ENCODE measurements around the gene CFAP74. TPM values are rescaled to one million over a fixed set of nuclear protein-coding genes. Genes with fewer than 3 reads are reported as not detected.

The CFAP74 gene
- total RNA-seq (2022) (not detected in 2 replicates), Bru-seq, nascent RNA (percentile 1 among the genes with signal in this experiment), BruChase-seq, experiment 1, labeled RNA remaining after a 6-hour chase (percentile 1 among the genes with signal in this experiment), BruChase-seq, experiment 2, labeled RNA remaining after a 2-hour chase (percentile 1 among the genes with signal in this experiment)
- long read RNA-seq, result 0 reads

GRCh38 chr1:2003541-2004131 is at the start of gene CFAP74:
Gene CFAP74, minus strand, starts transcription at chr1:2003786. Its CDS starts 12,830 bp downstream, at chr1:1990956.
- TF ChIP-seq, protein P1, sequence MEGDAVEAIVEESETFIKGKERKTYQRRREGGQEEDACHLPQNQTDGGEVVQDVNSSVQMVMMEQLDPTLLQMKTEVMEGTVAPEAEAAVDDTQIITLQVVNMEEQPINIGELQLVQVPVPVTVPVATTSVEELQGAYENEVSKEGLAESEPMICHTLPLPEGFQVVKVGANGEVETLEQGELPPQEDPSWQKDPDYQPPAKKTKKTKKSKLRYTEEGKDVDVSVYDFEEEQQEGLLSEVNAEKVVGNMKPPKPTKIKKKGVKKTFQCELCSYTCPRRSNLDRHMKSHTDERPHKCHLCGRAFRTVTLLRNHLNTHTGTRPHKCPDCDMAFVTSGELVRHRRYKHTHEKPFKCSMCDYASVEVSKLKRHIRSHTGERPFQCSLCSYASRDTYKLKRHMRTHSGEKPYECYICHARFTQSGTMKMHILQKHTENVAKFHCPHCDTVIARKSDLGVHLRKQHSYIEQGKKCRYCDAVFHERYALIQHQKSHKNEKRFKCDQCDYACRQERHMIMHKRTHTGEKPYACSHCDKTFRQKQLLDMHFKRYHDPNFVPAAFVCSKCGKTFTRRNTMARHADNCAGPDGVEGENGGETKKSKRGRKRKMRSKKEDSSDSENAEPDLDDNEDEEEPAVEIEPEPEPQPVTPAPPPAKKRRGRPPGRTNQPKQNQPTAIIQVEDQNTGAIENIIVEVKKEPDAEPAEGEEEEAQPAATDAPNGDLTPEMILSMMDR (IDR thresholded peaks at IDR 0.05; ENCODE audit: unreplicated experiment), result no peak
- no TSS peak for BruUV-seq (replicated peaks)
- H3K36me3 Mint-ChIP-seq (ENCODE audit: insufficient read depth, unreplicated experiment), result peaks cover under 1% of the 10 kb centered on the region
- DNase-seq (ENCODE audit: unreplicated experiment), result no peak
- H3K27ac Mint-ChIP-seq (ENCODE audit: low read depth, unreplicated experiment), result no peak within 1 kb of the TSS
- intact Hi-C loops (cut with micrococcal nuclease), result no loop called here
- H3K27me3 Mint-ChIP-seq (ENCODE audit: insufficient read depth, unreplicated experiment), result no peaks in the 10 kb centered on the region
- no peak within 1 kb of the TSS for H3K4me3 Mint-ChIP-seq (ENCODE audit: unreplicated experiment)
- H3K4me1 Mint-ChIP-seq (ENCODE audit: insufficient read depth, unreplicated experiment), result no peaks in the 10 kb centered on the region
- CTCF ChIA-PET, result interaction anchor here (1.1 kb wide), 1 partner anchor 43 kb away, joined by 4 read pairs; no protein-coding TSS in a partner anchor
- POLR2A ChIA-PET, result interaction anchor here (0.7 kb wide), 1 partner anchor 76 kb away, joined by 3 read pairs; no protein-coding TSS in a partner anchor
- H3K9me3 Mint-ChIP-seq (ENCODE audit: unreplicated experiment), result no peaks in the 10 kb centered on the region

- H3K36me3 Mint-ChIP-seq (ENCODE audit: insufficient read depth, unreplicated experiment), result peaks cover 19% of the 10 kb centered on the region
- POLR2A ChIA-PET, result no interaction called here
- intact Hi-C loops (cut with micrococcal nuclease), result no loop called here
- H3K4me1 Mint-ChIP-seq (ENCODE audit: insufficient read depth, unreplicated experiment), result peaks cover 11% of the 10 kb centered on the region
- no peak overlapping the region for H3K27ac Mint-ChIP-seq (ENCODE audit: low read depth, unreplicated experiment)
- no peak for DNase-seq (ENCODE audit: unreplicated experiment)
- H3K27me3 Mint-ChIP-seq (ENCODE audit: insufficient read depth, unreplicated experiment), result no peaks in the 10 kb centered on the region
- no peaks in the 10 kb centered on the region for H3K9me3 Mint-ChIP-seq (ENCODE audit: unreplicated experiment)
- no TSS peak for BruUV-seq (replicated peaks)
- no peak overlapping the region for H3K4me3 Mint-ChIP-seq (ENCODE audit: unreplicated experiment)
- CTCF ChIA-PET, result interaction anchor here (0.6 kb wide), 1 partner anchor 1751 kb away, joined by 5 read pairs; no protein-coding TSS in a partner anchor
- TF ChIP-seq, protein P1 (IDR thresholded peaks at IDR 0.05; ENCODE audit: unreplicated experiment), result no peak
Measured at GRCh38 chr1:2053217-2053616, 49.6 kb upstream of the CFAP74 start.

- no peaks in the 10 kb centered on the region for H3K9me3 Mint-ChIP-seq (ENCODE audit: unreplicated experiment)
- H3K27me3 Mint-ChIP-seq (ENCODE audit: insufficient read depth, unreplicated experiment), result no peaks in the 10 kb centered on the region
- intact Hi-C loops (cut with micrococcal nuclease), result no loop called here
- H3K36me3 Mint-ChIP-seq (ENCODE audit: insufficient read depth, unreplicated experiment), result peaks cover 19% of the 10 kb centered on the region
- ChIA-PET POLR2A (no interaction called here), CTCF (interaction anchor here (0.6 kb wide), 1 partner anchor 1752 kb away, joined by 5 read pairs; no protein-coding TSS in a partner anchor)
- BruUV-seq (replicated peaks), result no TSS peak
- H3K27ac Mint-ChIP-seq (ENCODE audit: low read depth, unreplicated experiment), result peak overlapping the region; percentile 44
- TF ChIP-seq, protein P1 (IDR thresholded peaks at IDR 0.05; ENCODE audit: unreplicated experiment), result no peak
- DNase-seq (ENCODE audit: unreplicated experiment), result no peak
- H3K4me1 Mint-ChIP-seq (ENCODE audit: insufficient read depth, unreplicated experiment), result peaks cover 11% of the 10 kb centered on the region
- H3K4me3 Mint-ChIP-seq (ENCODE audit: unreplicated experiment), result peak overlapping the region; percentile 56
Measured at GRCh38 chr1:2052756-2053155, 49.2 kb upstream of the CFAP74 start.

DNA sequence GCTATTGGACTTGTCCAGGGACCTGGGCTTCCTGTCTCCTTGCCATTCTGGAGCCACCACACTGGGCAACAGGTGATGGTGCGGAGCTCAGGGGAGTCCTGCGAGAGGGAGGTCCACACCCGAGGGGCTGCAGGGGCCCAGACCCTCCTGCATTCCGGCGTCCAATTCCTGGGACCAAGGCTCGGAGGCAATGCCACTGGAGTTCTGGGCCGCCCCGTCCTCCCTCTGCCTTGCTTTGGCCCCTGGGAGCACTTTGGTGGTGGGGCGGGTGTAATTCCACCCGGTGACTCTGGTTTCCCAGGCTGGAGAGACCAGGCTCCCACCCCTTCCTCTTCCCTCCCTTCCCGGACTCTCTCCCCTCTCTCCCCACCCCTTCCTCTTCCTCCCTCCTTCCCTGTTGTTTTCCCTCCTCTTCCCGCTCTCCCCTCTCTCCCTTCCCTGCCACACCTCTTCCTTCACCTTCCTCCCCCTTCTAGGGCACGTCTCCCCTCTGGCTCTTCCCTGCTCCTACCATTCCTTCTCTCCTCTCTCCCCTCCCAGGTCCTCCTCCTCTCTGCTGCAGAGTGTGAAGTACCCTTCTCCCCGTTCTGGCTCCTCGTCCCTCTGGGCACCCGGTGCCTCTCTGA is 48.6 kb upstream of the CFAP74 start:
- no peak for DNase-seq (ENCODE audit: unreplicated experiment)
- Mint-ChIP-seq H3K4me3 (ENCODE audit: unreplicated experiment) (peak overlapping the region; percentile 72), H3K27me3 (ENCODE audit: insufficient read depth, unreplicated experiment) (no peaks in the 10 kb centered on the region), H3K27ac (ENCODE audit: low read depth, unreplicated experiment) (peak overlapping the region; percentile 44), H3K36me3 (ENCODE audit: insufficient read depth, unreplicated experiment) (peaks cover 16% of the 10 kb centered on the region), H3K4me1 (ENCODE audit: insufficient read depth, unreplicated experiment) (peaks cover 11% of the 10 kb centered on the region), H3K9me3 (ENCODE audit: unreplicated experiment) (no peaks in the 10 kb centered on the region)
- intact Hi-C loops (cut with micrococcal nuclease), result no loop called here
- BruUV-seq (replicated peaks), result no TSS peak
- POLR2A ChIA-PET, result no interaction called here
- TF ChIP-seq, protein P1 (IDR thresholded peaks at IDR 0.05; ENCODE audit: unreplicated experiment), result no peak
- CTCF ChIA-PET, result interaction anchor here (0.7 to 2.4 kb wide), 3 partner anchors 14 to 109 kb away, joined by 3 to 6 read pairs (median 3); no protein-coding TSS in a partner anchor

Measured in MCF 10A (cell line).